GM23248 (cell line): ENCODE results near the gene EDAR.

Experiments
- EZH2 ChIP-seq: fragments of 200-600 bp; sonication (generic); IDR thresholded peaks from 2 replicates; pipeline ENCODE4 v1.6.1; 2018; ENCODE audit warnings: antibody characterized with exemption, mild to moderate bottlenecking; ENCODE audit not compliant: insufficient read depth, poor library complexity, severe bottlenecking
- EZH2phosphoT487 ChIP-seq: fragments of 200-600 bp; sonication (generic); IDR thresholded peaks from 2 replicates; pipeline ENCODE4 v1.6.1; 2018; ENCODE audit warnings: antibody characterized with exemption, moderate library complexity, mild to moderate bottlenecking, low read depth; ENCODE audit not compliant: insufficient read depth

- TF ChIP-seq EZH2 (no peak), EZH2phosphoT487 (no peak)
Measured at GRCh38 chr2:108905906-108906305, 83.1 kb downstream of the EDAR start.
